ENCODE measurements around the gene TPP1. TPM values are rescaled to one million over a fixed set of nuclear protein-coding genes. Genes with fewer than 3 reads are reported as not detected.

Gene TPP1
- total and polyA plus RNA-seq, 7 donors: 13.2 to 60.3 (median 47.9) TPM

GRCh38 chr11:6627762-6628241 is 8.6 kb upstream of the TPP1 start:
- H3K27ac ChIP-seq: no peak overlapping the region
- no peak for TF ChIP-seq POLR2AphosphoS5 (IDR thresholded peaks at IDR 0.05)
- no peak for TF ChIP-seq POLR2A (IDR thresholded peaks at IDR 0.05)
- TF ChIP-seq CTCF (IDR thresholded peaks at IDR 0.05): no peak
- TF ChIP-seq EP300 (IDR thresholded peaks at IDR 0.05): no peak
- DNase-seq: no peak
- no peak overlapping the region for H3K4me3 ChIP-seq
- no peaks in the 10 kb centered on the region for H3K4me1 ChIP-seq
- H3K9me3 ChIP-seq: no peaks in the 10 kb centered on the region
- WGBS, 2 donors: 43 to 58% methylated on average over 2 of the region's 2 CpGs
- H3K36me3 ChIP-seq: peaks cover 28 to 98% (median 63%) of the 10 kb centered on the region in 4 donors
- intact Hi-C loops (cut with DNase I): no loop called here
- H3K27me3 ChIP-seq: no peaks in the 10 kb centered on the region

- no peaks in the 10 kb centered on the region for H3K4me1 ChIP-seq
- no peak for TF ChIP-seq POLR2AphosphoS5 (IDR thresholded peaks at IDR 0.05)
- no peak for TF ChIP-seq POLR2A (IDR thresholded peaks at IDR 0.05)
- TF ChIP-seq CTCF (IDR thresholded peaks at IDR 0.05): no peak
- no peak for TF ChIP-seq EP300 (IDR thresholded peaks at IDR 0.05)
- H3K27ac ChIP-seq: no peak overlapping the region
- DNase-seq: no peak
- H3K9me3 ChIP-seq: no peaks in the 10 kb centered on the region
- no peaks in the 10 kb centered on the region for H3K27me3 ChIP-seq
- intact Hi-C loops (cut with DNase I): no loop called here
- H3K4me3 ChIP-seq: no peak overlapping the region
- 90% methylated on average over 19 of the region's 19 CpGs for WGBS, 2 donors
- H3K36me3 ChIP-seq: peaks cover 28 to 92% (median 57%) of the 10 kb centered on the region in 4 donors
These were observed 7.9 kb upstream of the TPP1 start for GRCh38 chr11:6626971-6627761.

GRCh38 chr11:6625832-6626420 is 6.7 kb upstream of the TPP1 start:
- H3K9me3 ChIP-seq: no peaks in the 10 kb centered on the region
- no peak overlapping the region for H3K4me3 ChIP-seq
- H3K4me1 ChIP-seq: no peaks in the 10 kb centered on the region
- DNase-seq: no peak
- no peaks in the 10 kb centered on the region for H3K27me3 ChIP-seq
- no peak overlapping the region for H3K27ac ChIP-seq
- 91 to 95% methylated on average over 17 of the region's 17 CpGs for WGBS, 2 donors
- peaks cover 27 to 79% (median 45%) of the 10 kb centered on the region in 4 donors for H3K36me3 ChIP-seq
- no peak for TF ChIP-seq POLR2A (IDR thresholded peaks at IDR 0.05)
- TF ChIP-seq CTCF (IDR thresholded peaks at IDR 0.05): no peak
- TF ChIP-seq EP300 (IDR thresholded peaks at IDR 0.05): no peak
- no peak for TF ChIP-seq POLR2AphosphoS5 (IDR thresholded peaks at IDR 0.05)
- intact Hi-C loops (cut with DNase I): no loop called here

GRCh38 chr11:6625156-6625831 is 6.1 kb upstream of the TPP1 start:
- TF ChIP-seq POLR2AphosphoS5 (IDR thresholded peaks at IDR 0.05) (no peak), CTCF (IDR thresholded peaks at IDR 0.05) (no peak), POLR2A (IDR thresholded peaks at IDR 0.05) (no peak), EP300 (IDR thresholded peaks at IDR 0.05) (no peak)
- 79 to 88% methylated on average over 12 of the region's 12 CpGs for WGBS, 2 donors
- H3K4me1 ChIP-seq: no peaks in the 10 kb centered on the region
- H3K36me3 ChIP-seq: peaks cover 22 to 73% (median 41%) of the 10 kb centered on the region in 4 donors
- H3K27ac ChIP-seq: no peak overlapping the region
- H3K9me3 ChIP-seq: no peaks in the 10 kb centered on the region
- no peak for DNase-seq
- H3K4me3 ChIP-seq: no peak overlapping the region
- H3K27me3 ChIP-seq: no peaks in the 10 kb centered on the region
- intact Hi-C loops (cut with DNase I): no loop called here
